ENCODE results near the gene MLX.
A peak's percentile ranks its signal among the peaks of the same experiment; 100 is the strongest.
"Not testable (repeated sequence)": the region's sequence is repeated elsewhere in the genome, so short reads cannot be mapped to it uniquely, and the experiment has no call there.

Gene MLX

DNA sequence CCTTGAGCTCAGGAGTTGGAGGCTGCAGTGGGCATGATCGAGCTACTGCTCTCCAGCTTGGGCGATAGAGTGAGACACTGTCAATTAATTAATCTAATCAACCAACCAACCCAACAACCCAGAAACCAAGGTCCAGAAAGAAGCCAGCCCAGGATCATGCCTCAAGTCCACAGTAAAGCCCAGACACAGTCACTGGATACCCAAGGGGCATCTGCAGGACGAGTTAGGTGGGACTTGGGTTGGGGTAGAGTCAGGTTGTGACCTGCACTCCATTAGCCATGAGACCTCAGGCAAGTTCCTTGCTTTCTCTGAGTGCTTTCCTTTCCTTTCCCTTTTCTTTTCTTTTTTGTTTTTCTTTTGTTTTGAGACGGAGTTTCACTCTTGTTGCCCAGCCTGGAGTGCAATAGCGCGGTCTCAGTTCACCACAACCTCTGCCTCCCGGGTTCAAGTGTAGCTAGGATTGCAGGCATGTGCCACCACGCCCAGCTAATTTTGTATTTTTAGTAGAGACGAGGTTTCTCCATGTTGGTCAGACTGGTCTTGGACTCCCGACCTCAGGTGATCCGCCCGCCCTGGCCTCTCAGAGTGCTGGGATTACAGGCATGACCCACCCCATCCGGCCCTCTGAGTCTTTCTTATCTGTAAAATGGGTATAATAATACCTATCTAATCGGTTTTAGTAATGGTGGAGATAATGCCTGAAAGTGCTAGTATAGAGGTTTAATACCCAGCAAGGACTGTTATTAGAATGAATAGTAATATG lies 17.7 kb upstream of the MLX start:
- Histone ChIP-seq H3K4me3 (ENCODE audit: low read length, poor library complexity, severe bottlenecking) (no peak overlapping the region), H2AFZ (ENCODE audit: low read length) (no peak overlapping the region), H3K79me2 (ENCODE audit: insufficient read depth, low read length) (peaks cover 14% of the 10 kb centered on the region), H3F3A (ENCODE audit: low read depth) (no peaks in the 10 kb centered on the region), H3K27me3 (ENCODE audit: insufficient read depth, low read length, poor library complexity, severe bottlenecking) (no peaks in the 10 kb centered on the region), H4K20me1 (ENCODE audit: insufficient read depth, low read length, poor library complexity, severe bottlenecking) (peaks cover 10% of the 10 kb centered on the region), H3K4me2 (ENCODE audit: low read depth, low read length, poor library complexity, severe bottlenecking) (no peak overlapping the region), H3K9ac (ENCODE audit: low read depth, low read length, poor library complexity, severe bottlenecking) (no peak overlapping the region), H3K9me2 (replicated peaks; ENCODE audit: low read depth, low read length) (no peaks in the 10 kb centered on the region), H3K36me3 (ENCODE audit: insufficient read depth, low read length) (no peaks in the 10 kb centered on the region), H3K4me1 (ENCODE audit: insufficient read depth, low read length, poor library complexity, severe bottlenecking) (peaks cover 10% of the 10 kb centered on the region), H3K9me3 (ENCODE audit: insufficient read depth, low read depth, low read length) (no peaks in the 10 kb centered on the region)
- TF ChIP-seq EZH2phosphoT487 (IDR thresholded peaks at IDR 0.05; ENCODE audit: borderline replicate concordance) (no peak), CTCF (conservative IDR thresholded peaks at IDR 0.05; ENCODE audit: low read length) (no peak)

DNA sequence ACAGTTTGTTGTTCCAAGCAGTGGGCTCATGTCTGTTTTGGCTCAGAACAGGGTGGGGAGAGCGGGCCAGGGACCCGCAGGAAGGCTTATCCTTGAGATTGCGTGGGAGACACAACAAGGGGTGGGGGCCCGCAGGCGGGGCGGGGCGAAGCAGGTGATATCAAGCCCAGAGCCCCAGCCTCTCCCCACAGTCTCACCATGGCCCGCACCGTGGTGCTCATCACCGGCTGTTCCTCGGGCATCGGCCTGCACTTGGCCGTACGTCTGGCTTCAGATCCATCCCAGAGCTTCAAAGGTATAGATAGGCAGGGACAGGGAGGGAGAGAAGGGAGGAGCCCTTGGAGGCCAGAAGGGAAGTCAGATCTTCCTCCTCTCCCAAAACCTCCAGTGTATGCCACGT lies 14.2 kb upstream of the MLX start, which contains the start of gene HSD17B1:
TSS of gene HSD17B1 (plus strand) at position 188 of the 400 bp plus-strand sequence. CDS start at position 199, 11 bp downstream.
- H3K4me2 ChIP-seq (ENCODE audit: low read depth, low read length, poor library complexity, severe bottlenecking): peak within 1 kb of the TSS; percentile 87
- peaks cover 11% of the 10 kb centered on the region for H3K4me1 ChIP-seq (ENCODE audit: insufficient read depth, low read length, poor library complexity, severe bottlenecking)
- not testable (repeated sequence) for H3F3A ChIP-seq (ENCODE audit: low read depth); H3K27me3 ChIP-seq (ENCODE audit: insufficient read depth, low read length, poor library complexity, severe bottlenecking); H3K36me3 ChIP-seq (ENCODE audit: insufficient read depth, low read length); H3K9me2 ChIP-seq (replicated peaks; ENCODE audit: low read depth, low read length); H2AFZ ChIP-seq (ENCODE audit: low read length); H3K9me3 ChIP-seq (ENCODE audit: insufficient read depth, low read depth, low read length)
- H3K79me2 ChIP-seq (ENCODE audit: insufficient read depth, low read length): peaks cover 29% of the 10 kb centered on the region
- H3K4me3 ChIP-seq (ENCODE audit: low read length, poor library complexity, severe bottlenecking): peak within 1 kb of the TSS; percentile 98
- peak within 1 kb of the TSS; percentile 88 for H3K9ac ChIP-seq (ENCODE audit: low read depth, low read length, poor library complexity, severe bottlenecking)
- H4K20me1 ChIP-seq (ENCODE audit: insufficient read depth, low read length, poor library complexity, severe bottlenecking): peaks cover 11% of the 10 kb centered on the region

- Histone ChIP-seq H3K9ac (ENCODE audit: low read depth, low read length, poor library complexity, severe bottlenecking) (peak overlapping the region; percentile 88), H3K27me3 (ENCODE audit: insufficient read depth, low read length, poor library complexity, severe bottlenecking) (no peaks in the 10 kb centered on the region), H3K9me2 (replicated peaks; ENCODE audit: low read depth, low read length) (no peaks in the 10 kb centered on the region), H3K79me2 (ENCODE audit: insufficient read depth, low read length) (peaks cover 29% of the 10 kb centered on the region), H3K36me3 (ENCODE audit: insufficient read depth, low read length) (no peaks in the 10 kb centered on the region), H2AFZ (ENCODE audit: low read length) (no peak overlapping the region), H3K4me3 (ENCODE audit: low read length, poor library complexity, severe bottlenecking) (peak overlapping the region; percentile 98), H4K20me1 (ENCODE audit: insufficient read depth, low read length, poor library complexity, severe bottlenecking) (peaks cover 11% of the 10 kb centered on the region), H3F3A (ENCODE audit: low read depth) (no peaks in the 10 kb centered on the region), H3K4me1 (ENCODE audit: insufficient read depth, low read length, poor library complexity, severe bottlenecking) (peaks cover 11% of the 10 kb centered on the region), H3K9me3 (ENCODE audit: insufficient read depth, low read depth, low read length) (no peaks in the 10 kb centered on the region), H3K4me2 (ENCODE audit: low read depth, low read length, poor library complexity, severe bottlenecking) (peak overlapping the region; percentile 87)
- no peak for TF ChIP-seq CTCF (conservative IDR thresholded peaks at IDR 0.05; ENCODE audit: low read length)
Observed at GRCh38 chr17:42553161-42553818, 13.6 kb upstream of the MLX start.
